CD4-positive, alpha-beta memory T cell (primary cell): ENCODE results near the gene TNNI2. TPM values are rescaled to one million over a fixed set of nuclear protein-coding genes. Genes with fewer than 3 reads are reported as not detected.

ENCODE experiments used
- CTCF ChIA-PET: fragments of 350-600 bp; sonication (Branson Sonifier 250); formaldehyde crosslinking; loops from one replicate; lab custom pipeline; 2021; ENCODE audit warnings: inconsistent platforms; ENCODE audit not compliant: partially characterized antibody; lab: Charles Lee
- POLR2A ChIA-PET: fragments of 350-600 bp; sonication (Branson Sonifier 250); formaldehyde crosslinking; loops from one replicate; lab custom pipeline; 2021; ENCODE audit not compliant: partially characterized antibody; lab: Charles Lee
- DNase-seq, 5 donors: peaks; one replicate each; pipeline versions ENCODE4 v3.0.0 to v3.0.0-alpha.2; 2020 to 2022; ENCODE audit warnings: mixed read lengths in 1 of 5
- H3K27ac ChIP-seq: one replicate; pipeline ENCODE4 v1.7.0; 2013; ENCODE audit warnings: low read depth, low read length
- H3K27me3 ChIP-seq: 2 replicates; pipeline ENCODE4 v1.7.0; 2013; ENCODE audit warnings: mild to moderate bottlenecking, low read length, moderate library complexity; ENCODE audit not compliant: insufficient read depth
- H3K36me3 ChIP-seq: 2 replicates; pipeline ENCODE4 v1.7.0; 2013; ENCODE audit warnings: mild to moderate bottlenecking, low read length, moderate library complexity; ENCODE audit not compliant: insufficient read depth
- H3K4me1 ChIP-seq: 2 replicates; pipeline ENCODE4 v1.7.0; 2013; ENCODE audit warnings: mild to moderate bottlenecking, low read length, moderate library complexity; ENCODE audit not compliant: insufficient read depth
- H3K4me3 ChIP-seq, 2 donors: one replicate each; pipeline ENCODE4 v1.7.0; 2013; ENCODE audit warnings: low read length in 2 of 2, mild to moderate bottlenecking in 1 of 2
- H3K9me3 ChIP-seq, 2 donors: one replicate each; pipeline ENCODE4 v1.7.0; 2013; ENCODE audit warnings: low read length in 2 of 2, control low read depth in 1 of 2; ENCODE audit not compliant: control insufficient read depth in 1 of 2
- H3K27ac Mint-ChIP-seq, 7 donors: one replicate each; pipeline ENCODE4 v1.8.0; 2020 to 2021; ENCODE audit warnings: mixed read lengths in 7 of 7, mild to moderate bottlenecking in 6 of 7, inconsistent platforms in 3 of 7, moderate library complexity in 3 of 7
- H3K27me3 Mint-ChIP-seq, 2 donors: one replicate each; pipeline ENCODE4 v1.8.0; 2020 to 2021; ENCODE audit warnings: mixed read lengths in 2 of 2
- H3K36me3 Mint-ChIP-seq, 2 donors: one replicate each; pipeline ENCODE4 v1.8.0; 2020 to 2021; ENCODE audit warnings: mixed read lengths in 2 of 2, inconsistent platforms in 1 of 2, mild to moderate bottlenecking in 1 of 2
- H3K4me1 Mint-ChIP-seq, 4 donors: one replicate each; pipeline ENCODE4 v1.8.0; 2020 to 2021; ENCODE audit warnings: mixed read lengths in 4 of 4, mild to moderate bottlenecking in 1 of 4
- H3K4me3 Mint-ChIP-seq, 8 donors: one replicate each; pipeline ENCODE4 v1.8.0; 2020 to 2021; ENCODE audit warnings: mixed read lengths in 8 of 8, mild to moderate bottlenecking in 7 of 8, moderate library complexity in 6 of 8, inconsistent platforms in 3 of 8
- H3K9me3 Mint-ChIP-seq, 8 donors: one replicate each; pipeline ENCODE4 v1.8.0; 2020 to 2021; ENCODE audit warnings: mixed read lengths in 8 of 8, mild to moderate bottlenecking in 5 of 8, inconsistent platforms in 3 of 8, moderate library complexity in 1 of 8
- intact Hi-C: fragments of 100-400 bp; cut with micrococcal nuclease; formaldehyde crosslinking; loops from one replicate; pipeline ENCODE4 v1.15.1; 2023
- polyA plus RNA-seq, 2 donors: library from polyadenylated mRNA; unstranded; fragments of 300-500 nt; fragmentation: Illumina TruSeq; gene quantifications; one replicate each; pipeline ENCODE4 v1.2.3, GENCODE V29; 2021
- total RNA-seq, 2 experiments: library from RNA; stranded (reverse); gene quantifications; one replicate each; pipeline ENCODE4 v1.2.3, GENCODE V29; 2021

The TNNI2 gene
- total and polyA plus RNA-seq, 4 experiments from 2014 or later: not detected

DNA sequence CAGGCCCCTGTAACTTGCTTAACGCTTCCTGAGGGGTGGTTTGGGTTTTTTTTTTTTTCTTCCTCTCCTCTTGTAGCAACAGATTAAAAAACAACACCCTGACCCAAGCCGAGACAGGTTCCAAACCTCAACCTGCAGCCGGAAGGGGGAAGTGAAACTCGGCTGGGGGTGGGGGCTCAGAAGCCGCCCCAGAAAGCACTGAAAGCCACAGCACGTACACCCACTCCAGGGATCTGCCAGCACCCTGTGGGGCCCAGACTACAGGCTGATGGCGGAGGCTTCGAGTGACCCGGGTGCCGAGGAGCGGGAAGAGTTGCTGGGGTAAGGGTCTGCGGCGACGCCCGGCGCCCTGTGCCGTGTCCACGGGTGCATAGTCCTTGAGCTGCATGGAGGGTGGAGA is 14.1 kb downstream of the TNNI2 start, which contains the start of gene LSP1:
Gene LSP1 (plus strand): TSS at position 208 of the 400 bp plus-strand sequence. CDS start 61 bp downstream, at position 269.
- H3K9me3 Mint-ChIP-seq: no peaks in the 10 kb centered on the region
- Histone ChIP-seq H3K4me1 (peaks cover 82% of the 10 kb centered on the region), H3K36me3 (peaks cover 4% of the 10 kb centered on the region), H3K27ac (peak within 1 kb of the TSS; percentile 77), H3K9me3 (no peaks in the 10 kb centered on the region), H3K27me3 (no peaks in the 10 kb centered on the region), H3K4me3 (peak within 1 kb of the TSS; percentile 39 to 95)
- peak; percentile 88 to 92 (median 88) for DNase-seq
- CTCF ChIA-PET: interaction anchor here (0.9 to 4.8 kb wide), 15 partner anchors 10 to 298 kb away, joined by 3 to 46 read pairs (median 5); partner anchors contain the start of genes MRPL23 and SYT8
- H3K36me3 Mint-ChIP-seq: peaks cover 0 to 20% of the 10 kb centered on the region in 2 donors
- no peaks in the 10 kb centered on the region for H3K27me3 Mint-ChIP-seq
- H3K27ac Mint-ChIP-seq: peak within 1 kb of the TSS; percentile 96 to 99 (median 98)
- peaks cover 25 to 77% (median 50%) of the 10 kb centered on the region in 4 donors for H3K4me1 Mint-ChIP-seq
- peak within 1 kb of the TSS; percentile 95 to 99 (median 98) for H3K4me3 Mint-ChIP-seq
- intact Hi-C loops: loop anchor here (1.0 to 5.0 kb wide), 5 partner anchors 9 to 64 kb away; partner anchors contain the start of genes TNNI2 and TNNT3
- POLR2A ChIA-PET: interaction anchor here (0.6 to 13.5 kb wide), 17 partner anchors 9 to 449 kb away, joined by 3 to 189 read pairs (median 6); partner anchors contain the start of genes C11orf21, CTSD, DUSP8 and MRPL23

DNA sequence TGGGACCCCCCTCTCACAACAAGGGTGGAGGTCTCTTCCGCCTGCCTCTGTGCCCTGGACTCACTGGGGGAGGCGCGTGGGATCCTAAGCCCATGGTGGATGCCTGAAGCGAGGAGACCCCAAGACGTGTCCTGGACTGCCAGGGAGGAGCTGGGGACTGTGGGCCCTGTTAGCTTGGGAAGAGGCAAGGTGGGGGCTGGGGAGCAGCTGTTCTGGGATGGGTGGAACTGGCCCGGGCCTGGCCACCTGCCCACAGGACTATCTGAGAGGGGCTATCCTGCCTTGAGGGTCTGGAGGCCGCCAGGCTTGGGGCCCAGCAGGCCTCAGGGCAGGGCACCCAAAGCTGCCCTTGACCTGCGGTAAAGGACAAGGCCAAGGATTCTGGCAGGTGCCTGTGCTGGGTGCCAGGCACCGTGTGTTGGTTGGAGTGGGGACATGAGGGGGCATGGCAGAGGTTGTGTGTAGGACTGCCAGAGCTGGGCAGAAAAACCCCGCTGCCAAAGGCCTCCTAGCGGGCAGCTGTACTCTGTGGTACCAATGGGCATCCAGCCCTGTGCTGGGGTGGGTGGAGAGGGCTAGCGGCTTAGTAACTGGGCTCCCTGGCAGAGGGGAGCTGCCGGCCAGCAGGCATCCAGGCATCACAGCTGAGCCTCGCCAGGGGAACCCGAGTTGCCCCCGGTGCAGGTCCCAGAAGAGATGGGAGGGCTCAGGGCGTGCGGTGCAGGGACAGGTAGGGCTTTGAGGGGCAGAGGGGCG is 14.8 kb downstream of the TNNI2 start:
- CTCF ChIA-PET: interaction anchor here (0.9 to 4.8 kb wide), 13 partner anchors 11 to 297 kb away, joined by 3 to 46 read pairs (median 4); partner anchors contain the start of genes MRPL23 and SYT8
- peaks cover 85% of the 10 kb centered on the region for H3K4me1 ChIP-seq
- H3K9me3 ChIP-seq: no peaks in the 10 kb centered on the region
- H3K27me3 ChIP-seq: no peaks in the 10 kb centered on the region
- POLR2A ChIA-PET: interaction anchor here (1.2 to 13.5 kb wide), 15 partner anchors 7 to 160 kb away, joined by 4 to 189 read pairs (median 9); partner anchors contain the start of genes CTSD, MRPL23, PRR33 and SYT8
- peak overlapping the region; percentile 96 to 99 (median 98) for H3K27ac Mint-ChIP-seq
- H3K36me3 ChIP-seq: peaks cover 4% of the 10 kb centered on the region
- H3K4me3 Mint-ChIP-seq: peak overlapping the region; percentile 95 to 99 (median 98)
- intact Hi-C loops: loop anchor here (1.0 to 5.0 kb wide), 3 partner anchors 9 to 64 kb away; partner anchors contain the start of gene TNNT3
- H3K36me3 Mint-ChIP-seq: peaks cover 0 to 21% of the 10 kb centered on the region in 2 donors
- no peak for DNase-seq
- no peaks in the 10 kb centered on the region for H3K27me3 Mint-ChIP-seq
- no peaks in the 10 kb centered on the region for H3K9me3 Mint-ChIP-seq
- peak overlapping the region; percentile 39 to 95 for H3K4me3 ChIP-seq
- H3K27ac ChIP-seq: peak overlapping the region; percentile 77
- peaks cover 23 to 77% (median 52%) of the 10 kb centered on the region in 4 donors for H3K4me1 Mint-ChIP-seq

DNA sequence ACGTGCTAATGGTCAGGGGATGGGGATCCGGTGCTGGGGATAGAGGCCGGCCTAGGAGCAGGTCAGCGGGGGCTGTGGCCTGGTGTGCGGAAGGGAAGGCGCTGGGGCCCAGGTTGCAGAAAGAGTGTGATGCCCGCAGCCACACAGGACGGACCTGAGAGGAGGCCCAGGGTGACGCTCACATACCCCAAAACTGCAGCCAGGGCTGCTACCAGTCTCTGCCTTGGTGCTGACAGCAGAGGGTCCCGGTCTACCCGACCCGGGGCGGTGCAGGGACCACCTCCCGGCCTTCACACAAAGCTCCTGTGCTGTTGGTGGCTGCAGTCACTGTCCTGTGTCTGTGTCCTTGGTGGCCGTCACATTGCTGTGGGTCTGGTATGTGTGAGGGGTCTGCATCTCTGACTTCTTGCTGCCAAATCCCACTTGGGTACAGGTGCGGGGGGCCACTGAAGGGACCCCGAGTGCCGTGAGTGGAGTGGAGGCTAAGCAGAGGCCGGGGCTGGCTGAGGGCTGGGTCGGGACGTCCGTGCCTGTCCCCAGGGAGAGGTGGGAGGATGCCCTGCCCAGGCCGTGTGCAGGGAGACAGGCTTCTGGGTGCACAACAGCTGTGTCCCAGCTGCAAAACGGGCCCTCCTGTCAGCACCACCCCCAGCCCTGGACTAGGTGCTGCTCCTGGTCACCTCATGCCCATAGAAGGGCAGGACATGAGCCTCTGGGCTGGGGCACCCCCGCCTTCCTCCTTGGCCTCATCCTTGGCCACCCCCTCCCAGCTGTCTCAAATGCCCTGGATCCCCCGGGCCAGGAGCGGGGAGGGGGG is 15.6 kb downstream of the TNNI2 start:
- H3K4me3 Mint-ChIP-seq: peak overlapping the region; percentile 95 to 99 (median 98)
- intact Hi-C loops: loop anchor here (5.0 kb wide), 1 partner anchor 63 kb away; the partner anchor contains the start of gene TNNT3
- POLR2A ChIA-PET: interaction anchor here (1.1 to 13.5 kb wide), 16 partner anchors 8 to 297 kb away, joined by 3 to 189 read pairs (median 8); partner anchors contain the start of genes CTSD, MRPL23, PRR33 and TNNI2
- Histone ChIP-seq H3K4me1 (peaks cover 85% of the 10 kb centered on the region), H3K27me3 (no peaks in the 10 kb centered on the region), H3K9me3 (no peaks in the 10 kb centered on the region), H3K4me3 (peak overlapping the region; percentile 39 to 95), H3K27ac (peak overlapping the region; percentile 77), H3K36me3 (peaks cover 4% of the 10 kb centered on the region)
- H3K27ac Mint-ChIP-seq: peak overlapping the region; percentile 68 to 99 (median 97)
- no peaks in the 10 kb centered on the region for H3K9me3 Mint-ChIP-seq
- peaks cover 0 to 21% of the 10 kb centered on the region in 2 donors for H3K36me3 Mint-ChIP-seq
- no peak for DNase-seq
- peaks cover 24 to 76% (median 48%) of the 10 kb centered on the region in 4 donors for H3K4me1 Mint-ChIP-seq
- CTCF ChIA-PET: interaction anchor here (0.7 to 4.8 kb wide), 8 partner anchors 16 to 201 kb away, joined by 3 to 46 read pairs (median 5); partner anchors contain the start of gene SYT8
- H3K27me3 Mint-ChIP-seq: no peaks in the 10 kb centered on the region

DNA sequence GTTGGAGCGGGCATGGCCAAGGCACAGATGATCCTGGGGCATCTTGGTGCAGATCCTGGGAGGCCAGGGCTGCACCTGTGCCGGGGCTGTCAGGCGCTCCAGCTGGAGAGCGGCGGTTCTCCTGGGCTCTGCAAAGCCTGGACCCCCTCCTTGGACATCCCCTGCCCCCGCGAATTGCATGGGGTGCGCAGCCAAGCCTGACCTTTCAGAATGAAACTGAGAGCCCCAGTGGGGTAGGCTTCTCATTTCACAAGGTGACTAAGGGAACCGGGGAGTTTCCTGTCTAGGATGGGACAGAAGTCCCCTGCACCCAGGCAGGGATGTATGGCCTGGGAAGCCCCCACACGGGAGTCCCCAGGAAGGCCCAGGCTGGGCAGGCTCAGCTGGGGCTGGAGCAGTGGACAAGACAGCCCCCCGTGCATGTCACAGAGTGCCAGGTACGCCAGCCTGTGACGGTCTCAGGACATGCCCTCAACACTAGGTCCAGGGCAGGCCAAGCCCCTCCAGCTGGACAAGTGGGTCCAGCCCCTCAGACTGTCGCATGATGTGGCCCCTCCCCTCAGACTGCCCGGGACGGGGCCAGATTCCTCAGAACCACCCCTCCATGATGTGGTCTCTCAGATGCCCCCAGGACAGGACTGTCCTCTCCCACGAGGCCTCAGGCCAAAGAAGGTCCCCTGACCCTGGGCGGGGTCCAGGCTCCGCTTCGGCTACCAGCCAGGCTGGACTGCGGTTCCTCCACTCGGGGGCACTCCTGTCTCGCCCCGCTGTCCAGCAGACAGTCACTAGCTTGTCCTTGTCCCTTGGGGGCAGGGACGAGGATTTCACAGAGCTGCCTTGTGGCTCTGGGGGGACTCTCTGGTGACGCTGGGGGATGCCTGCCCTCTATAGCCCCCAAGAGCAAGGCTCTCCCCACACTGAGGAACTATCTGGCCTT is 16.4 kb downstream of the TNNI2 start:
- ChIA-PET CTCF (interaction anchor here (0.7 to 2.2 kb wide), 5 partner anchors 15 to 27 kb away, joined by 3 to 5 read pairs (median 3); partner anchors contain the start of gene TNNI2), POLR2A (interaction anchor here (1.1 to 13.5 kb wide), 10 partner anchors 9 to 296 kb away, joined by 3 to 189 read pairs (median 22); partner anchors contain the start of genes MRPL23, PRR33 and TNNI2)
- no peak for DNase-seq
- Histone ChIP-seq H3K9me3 (no peaks in the 10 kb centered on the region), H3K4me3 (peak overlapping the region in 1 of 2 donors; percentile 95), H3K4me1 (peaks cover 82% of the 10 kb centered on the region), H3K36me3 (peaks cover 4% of the 10 kb centered on the region), H3K27me3 (no peaks in the 10 kb centered on the region), H3K27ac (peak overlapping the region; percentile 77)
- H3K27ac Mint-ChIP-seq: peak overlapping the region; percentile 27 to 98 (median 51)
- H3K4me1 Mint-ChIP-seq: peaks cover 22 to 69% (median 41%) of the 10 kb centered on the region in 4 donors
- peak overlapping the region; percentile 41 to 99 (median 98) for H3K4me3 Mint-ChIP-seq
- peaks cover 0 to 21% of the 10 kb centered on the region in 2 donors for H3K36me3 Mint-ChIP-seq
- intact Hi-C loops: loop anchor here (5.0 kb wide), 1 partner anchor 62 kb away; the partner anchor contains the start of gene TNNT3
- no peaks in the 10 kb centered on the region for H3K9me3 Mint-ChIP-seq
- H3K27me3 Mint-ChIP-seq: no peaks in the 10 kb centered on the region

DNA sequence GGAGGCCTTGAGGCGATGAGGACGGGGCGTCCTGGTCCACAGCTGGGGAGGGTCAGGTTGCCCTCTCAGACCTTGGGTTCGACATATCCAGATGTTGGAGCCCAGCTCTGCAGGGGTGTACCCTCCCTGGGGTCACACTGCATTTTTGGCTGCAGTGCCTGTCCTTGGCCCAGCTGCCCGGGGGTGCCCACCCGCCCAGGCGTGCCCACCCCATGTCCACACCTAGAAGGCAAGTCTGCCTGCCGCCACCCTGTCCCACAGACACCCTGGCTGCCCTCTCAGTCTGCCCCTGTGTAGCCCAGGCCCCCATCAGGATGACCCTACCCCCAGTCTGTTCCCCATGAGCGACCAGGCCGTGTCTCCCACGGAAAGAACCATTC is 17.1 kb downstream of the TNNI2 start:
- peaks cover 79% of the 10 kb centered on the region for H3K4me1 ChIP-seq

More for the DNA sequence above, 17.1 kb downstream of the TNNI2 start:
- intact Hi-C loops: no loop called here
- Histone ChIP-seq H3K9me3 (no peaks in the 10 kb centered on the region), H3K27ac (peak overlapping the region; percentile 77), H3K4me3 (no peak overlapping the region), H3K27me3 (no peaks in the 10 kb centered on the region), H3K36me3 (peaks cover 4% of the 10 kb centered on the region)
- ChIA-PET POLR2A (interaction anchor here (1.1 to 13.5 kb wide), 7 partner anchors 10 to 295 kb away, joined by 3 to 189 read pairs (median 16); partner anchors contain the start of gene PRR33), CTCF (interaction anchor here (0.7 to 2.2 kb wide), 4 partner anchors 15 to 26 kb away, joined by 3 to 5 read pairs (median 3); partner anchors contain the start of gene TNNI2)
- no peak for DNase-seq
- Mint-ChIP-seq H3K4me3 (peak overlapping the region; percentile 19 to 99 (median 53)), H3K36me3 (peaks cover 0 to 21% of the 10 kb centered on the region in 2 donors), H3K4me1 (peaks cover 17 to 63% (median 35%) of the 10 kb centered on the region in 4 donors), H3K27me3 (no peaks in the 10 kb centered on the region), H3K9me3 (no peaks in the 10 kb centered on the region), H3K27ac (peak overlapping the region in 6 of 7 donors; percentile 35 to 85 (median 49))
